GM12878 (cell line): Measurements from ENCODE around the gene CNTNAP2. TPM values are rescaled to one million over a fixed set of nuclear protein-coding genes. Genes with fewer than 3 reads are reported as not detected.

ENCODE experiments used
- ATAC-seq: fragments of 200-7000 bp; cut with Tn5 transposase; 3 replicates; pipeline ENCODE4 v1.9.1; 2020; ENCODE audit warnings: mild to moderate bottlenecking, moderate library complexity
- BruUV-seq: library from RNA; stranded (reverse); fragments of 400-500 nt; replicated peaks from 2 replicates; lab custom pipeline; 2021; lab: Mats Ljungman, UMichigan
- CTCF ChIA-PET: fragments of 300-600 bp; sonication (Branson Sonifier 250); formaldehyde crosslinking; extraction: SDS; loops from one replicate; lab custom pipeline; 2021; ENCODE audit warnings: inconsistent platforms; lab: Yijun Ruan, JAX
- POLR2A ChIA-PET: fragments of 350-600 bp; formaldehyde crosslinking; extraction: SDS; loops from one replicate; lab custom pipeline; 2021; ENCODE audit warnings: inconsistent platforms; lab: Charles Lee
- RAD21 ChIA-PET: fragments of 300-600 bp; sonication (Branson Sonifier 250); formaldehyde crosslinking; loops from one replicate; lab custom pipeline; 2023; ENCODE audit warnings: antibody characterized with exemption; ENCODE audit not compliant: unreplicated experiment; lab: Charles Lee
- SMC1A ChIA-PET: fragments of 300-600 bp; sonication (Branson Sonifier 250); formaldehyde crosslinking; loops from one replicate; lab custom pipeline; 2023; ENCODE audit not compliant: unreplicated experiment, uncharacterized antibody; lab: Charles Lee
- DNase-seq: peaks from one replicate; pipeline ENCODE4 v3.0.0-alpha.2; 2011; ENCODE audit warnings: low read depth, low spot score
- FAIRE-seq: peaks from 3 replicates; lab custom pipeline; 2011; peaks lifted over from hg19 to GRCh38; lab: Jason Lieb, UNC
- H2AFZ ChIP-seq: 2 replicates; pipeline ENCODE4 v1.6.0; 2011; ENCODE audit warnings: low read depth, low read length, control low read depth; ENCODE audit not compliant: control insufficient read depth
- H3K27ac ChIP-seq: 2 replicates; pipeline ENCODE4 v1.5.1; 2011; ENCODE audit warnings: control low read depth; ENCODE audit not compliant: control insufficient read depth, insufficient read depth
- H3K27me3 ChIP-seq, 2 experiments: replicated peaks in 1 of 2; 2 replicates each; pipeline versions ENCODE4 v1.6.0 to v1.6.1; 2011; ENCODE audit warnings: low read length in 1 of 2; ENCODE audit not compliant: control insufficient read depth in 2 of 2, insufficient read depth in 2 of 2
- H3K36me3 ChIP-seq, 2 experiments: 2 replicates each; pipeline ENCODE4 v1.5.1; 2011; ENCODE audit warnings: low read length in 1 of 2; ENCODE audit not compliant: control insufficient read depth in 2 of 2, insufficient read depth in 2 of 2
- H3K4me1 ChIP-seq: 2 replicates; pipeline ENCODE4 v1.6.1; 2011; ENCODE audit warnings: mild to moderate bottlenecking, low read length, moderate library complexity, mixed read lengths; ENCODE audit not compliant: control insufficient read depth, insufficient read depth
- H3K4me2 ChIP-seq: 2 replicates; pipeline ENCODE4 v1.6.0; 2011; ENCODE audit warnings: control low read depth; ENCODE audit not compliant: control insufficient read depth, insufficient read depth
- H3K4me3 ChIP-seq: fragments of 200-600 bp; sonication (generic); 2 replicates; pipeline ENCODE4 v1.5.1; 2016
- H3K79me2 ChIP-seq: 2 replicates; pipeline ENCODE4 v1.6.0; 2011; ENCODE audit warnings: low read length; ENCODE audit not compliant: control insufficient read depth, insufficient read depth
- H3K9ac ChIP-seq: 2 replicates; pipeline ENCODE4 v1.8.0; 2011; ENCODE audit warnings: low read length, control low read depth, mixed read lengths; ENCODE audit not compliant: control insufficient read depth, insufficient read depth
- H3K9me3 ChIP-seq: replicated peaks from 3 replicates; pipeline ENCODE4 v1.5.1; 2011; ENCODE audit warnings: mild to moderate bottlenecking, low read length; ENCODE audit not compliant: control insufficient read depth, insufficient read depth
- H4K20me1 ChIP-seq: 2 replicates; pipeline ENCODE4 v1.6.0; 2011; ENCODE audit not compliant: control insufficient read depth, insufficient read depth
- BCL3 ChIP-seq: IDR thresholded peaks from 2 replicates; pipeline ENCODE4 v1.6.1; 2011; ENCODE audit warnings: borderline replicate concordance, low read depth, mild to moderate bottlenecking, moderate library complexity, low read length; ENCODE audit not compliant: insufficient read depth, poor library complexity, severe bottlenecking
- BCLAF1 ChIP-seq: fragments of 450-650 bp; IDR thresholded peaks from 2 replicates; pipeline ENCODE4 v1.6.1; 2017; ENCODE audit warnings: antibody characterized with exemption, mild to moderate bottlenecking, moderate library complexity
- MLLT1 ChIP-seq: fragments of 450-650 bp; IDR thresholded peaks from 2 replicates; pipeline ENCODE4 v1.6.1; 2016; ENCODE audit warnings: mild to moderate bottlenecking
- NR2F1 ChIP-seq: fragments of 450-650 bp; conservative IDR thresholded peaks from 2 replicates; pipeline ENCODE4 v1.6.1; 2017; ENCODE audit warnings: mild to moderate bottlenecking
- POLR2AphosphoS5 ChIP-seq: IDR thresholded peaks from 2 replicates; pipeline ENCODE4 v1.6.1; 2011; ENCODE audit warnings: mild to moderate bottlenecking, low read length, inconsistent platforms
- SP1 ChIP-seq: IDR thresholded peaks from one replicate; pipeline ENCODE4 v1.6.1; 2011; ENCODE audit warnings: low read depth, low read length
- SUPT20H ChIP-seq: IDR thresholded peaks from 2 replicates; pipeline ENCODE4 v1.6.1; 2011; ENCODE audit warnings: low read depth, mild to moderate bottlenecking, low read length, moderate library complexity, borderline replicate concordance; ENCODE audit not compliant: control insufficient read depth
- TCF12 ChIP-seq: IDR thresholded peaks from 2 replicates; pipeline ENCODE4 v1.6.1; 2011; ENCODE audit warnings: low read depth, mild to moderate bottlenecking, low read length
- ZNF592 ChIP-seq: fragments of 450-650 bp; IDR thresholded peaks from 2 replicates; pipeline ENCODE4 v1.6.1; 2017; ENCODE audit warnings: mild to moderate bottlenecking, moderate library complexity
- WGBS: methylation state at CpG from one replicate; pipeline ENCODE4 v1.1.6; 2016; ENCODE audit warnings: low lambda C conversion rate; ENCODE audit not compliant: insufficient replicate concordance, insufficient coverage; ENCODE audit errors: missing lambda C conversion rate; 5-methylcytosine and 5-hydroxymethylcytosine counted together
- in situ Hi-C: fragments of 300-500 bp; cut with MboI; formaldehyde crosslinking; loops from 9 replicates; pipeline ENCODE4 v1.14.3; 2018; ENCODE audit warnings: mixed read lengths
- intact Hi-C: fragments of 100-400 bp; cut with micrococcal nuclease; formaldehyde crosslinking; loops from one replicate; pipeline ENCODE4 v1.14.2; 2022; ENCODE audit not compliant: unreplicated experiment
- polyA plus RNA-seq, 11 experiments: library from polyadenylated mRNA; depleted of rRNA in 4 of 11; unstranded in 6 of 11; stranded (reverse) in 5 of 11; fragments of >200 nt; fragmentation: Nextera tagmentation in 4 of 11; fragmentation: Illumina TruSeq in 1 of 11; extraction: Ambion mirVana in 4 of 11; extraction: Trizol in 1 of 11; gene quantifications; 1 replicate in 1 of 11; 2 replicates in 10 of 11; pipeline versions ENCODE4 v1.2.1 to v1.2.3, GENCODE V29; 2011 to 2016; ENCODE audit warnings: inconsistent platforms in 2 of 11, missing spikeins in 2 of 11, low read depth in 1 of 11
- total RNA-seq, 4 experiments: library from RNA; depleted of rRNA in 3 of 4; stranded (reverse); fragments of >200 nt in 3 of 4; fragmentation: Illumina TruSeq in 1 of 4; extraction: Trizol in 1 of 4; gene quantifications; 2 replicates each; pipeline versions ENCODE4 v1.2.1 to v1.2.3, GENCODE V29; 2013 to 2021

The CNTNAP2 gene
- total and polyA plus RNA-seq, 10 of the 15 experiments (the other 5 are each of a cell fraction or from before 2014, with no cell fraction given) = 0.03 to 0.08 (median 0.03) TPM; not detected in 7

GRCh38 chr7:147052818-147053217 is 936.2 kb downstream of the CNTNAP2 start (continued):
- no peak for TF ChIP-seq BCL3

GRCh38 chr7:147053746-147054145 is 937.1 kb downstream of the CNTNAP2 start:
- ChIA-PET SMC1A (no interaction called here), POLR2A (no interaction called here), RAD21 (no interaction called here), CTCF (no interaction called here)
- WGBS = 28% methylated on average over 5 of the region's 5 CpGs
- intact Hi-C loops = no loop called here
- no peak overlapping the region for H3K4me2 ChIP-seq
- no peaks in the 10 kb centered on the region for H3K4me1 ChIP-seq
- no peaks in the 10 kb centered on the region for H4K20me1 ChIP-seq
- no peak overlapping the region for H3K4me3 ChIP-seq
- no peaks in the 10 kb centered on the region for H3K9me3 ChIP-seq
- no peak overlapping the region for H3K27ac ChIP-seq
- in situ Hi-C loops = no loop called here
- H3K36me3 ChIP-seq = no peaks in the 10 kb centered on the region
- no peaks in the 10 kb centered on the region for H3K27me3 ChIP-seq
- no peak for FAIRE-seq
- no peaks in the 10 kb centered on the region for H3K79me2 ChIP-seq
- DNase-seq = no peak
- ATAC-seq = no peak
- no peak overlapping the region for H3K9ac ChIP-seq
- no peak overlapping the region for H2AFZ ChIP-seq
- no TSS peak for BruUV-seq
- no peak for TF ChIP-seq POLR2AphosphoS5
- no peak for TF ChIP-seq ZNF592
- no peak for TF ChIP-seq BCLAF1
- no peak for TF ChIP-seq NR2F1
- TF ChIP-seq SP1 = no peak
- no peak for TF ChIP-seq TCF12
- no peak for TF ChIP-seq SUPT20H
- no peak for TF ChIP-seq MLLT1
